Ammon's horn (tissue), 1 donor: Measurements from ENCODE around the gene SORL1-AS1.
"Not testable (repeated sequence)": the region's sequence is repeated elsewhere in the genome, so short reads cannot be mapped to it uniquely, and the experiment has no call there.

Experiments used
- DNase-seq: peaks from one replicate; pipeline ENCODE4 v3.0.0-alpha.2; 2016; ENCODE audit warnings: low spot score

The SORL1-AS1 gene

GRCh38 chr11:121452609-121453150 lies at the start of gene SORL1-AS1:
TSS of gene SORL1-AS1 (minus strand) at chr11:121452967.
- DNase-seq, result peak; percentile 27

- DNase-seq, result no peak
Observed at GRCh38 chr11:121500717-121501116, 48.0 kb upstream of the SORL1-AS1 start.

GRCh38 chr11:121500275-121500674 lies 47.5 kb upstream of the SORL1-AS1 start:
- DNase-seq, result no peak

- DNase-seq, result no peak
Observed at GRCh38 chr11:121499405-121499804, 46.6 kb upstream of the SORL1-AS1 start.

- DNase-seq, result no peak
Observed at GRCh38 chr11:121497176-121497998, 44.6 kb upstream of the SORL1-AS1 start.

- DNase-seq, result peak; percentile 61
Observed at GRCh38 chr11:121494355-121495099, 41.8 kb upstream of the SORL1-AS1 start.

GRCh38 chr11:121489823-121490222 lies 37.1 kb upstream of the SORL1-AS1 start:
- no peak for DNase-seq

GRCh38 chr11:121488641-121489040 lies 35.9 kb upstream of the SORL1-AS1 start:
- DNase-seq, result no peak

GRCh38 chr11:121488170-121488569 lies 35.4 kb upstream of the SORL1-AS1 start:
- DNase-seq, result peak; percentile 34

GRCh38 chr11:121487191-121487590 lies 34.4 kb upstream of the SORL1-AS1 start:
- DNase-seq, result no peak

- DNase-seq, result no peak
Observed at GRCh38 chr11:121486054-121486453, 33.3 kb upstream of the SORL1-AS1 start.

GRCh38 chr11:121485216-121485615 lies 32.4 kb upstream of the SORL1-AS1 start:
- no peak for DNase-seq

GRCh38 chr11:121483805-121484480 lies 31.2 kb upstream of the SORL1-AS1 start:
- no peak for DNase-seq

GRCh38 chr11:121482231-121483129 lies 29.7 kb upstream of the SORL1-AS1 start:
- peak; percentile 70 for DNase-seq

- DNase-seq, result not testable (repeated sequence)
Observed at GRCh38 chr11:121481484-121482230, 28.9 kb upstream of the SORL1-AS1 start.

GRCh38 chr11:121479698-121480238 lies 27.0 kb upstream of the SORL1-AS1 start:
- DNase-seq, result no peak

GRCh38 chr11:121478895-121479697 lies 26.3 kb upstream of the SORL1-AS1 start:
- no peak for DNase-seq

GRCh38 chr11:121478226-121478894 lies 25.6 kb upstream of the SORL1-AS1 start:
- DNase-seq, result no peak
